ENCODE data around the gene SYNGR1.

DNA sequence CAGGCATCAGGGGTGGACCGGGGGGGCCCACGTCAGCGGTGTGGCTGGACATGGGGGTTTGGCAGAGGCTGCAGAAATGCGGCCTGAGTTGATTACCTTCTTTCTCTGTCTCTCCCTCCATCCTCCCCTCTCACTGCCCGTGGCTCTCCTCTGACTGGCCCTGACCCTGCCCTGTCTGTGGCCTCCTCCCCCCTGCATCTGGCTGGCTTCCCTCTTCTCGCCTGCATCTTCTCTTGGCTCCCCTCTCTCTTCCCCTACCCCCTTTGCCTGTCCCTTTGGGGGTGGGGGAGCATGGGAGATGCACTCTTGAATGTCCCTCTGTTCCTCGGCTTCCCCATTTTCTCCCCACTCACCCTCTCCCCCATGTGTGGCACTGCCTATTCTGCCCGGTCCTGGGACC, 25.9 kb downstream of the SYNGR1 start:
- TF ChIP-seq EZH2phosphoT487 (IDR thresholded peaks at IDR 0.05; ENCODE audit: unreplicated experiment) (no peak), POLR2AphosphoS5 (IDR thresholded peaks at IDR 0.05; ENCODE audit: low read depth) (no peak)
- TF ChIP-seq, protein P1, sequence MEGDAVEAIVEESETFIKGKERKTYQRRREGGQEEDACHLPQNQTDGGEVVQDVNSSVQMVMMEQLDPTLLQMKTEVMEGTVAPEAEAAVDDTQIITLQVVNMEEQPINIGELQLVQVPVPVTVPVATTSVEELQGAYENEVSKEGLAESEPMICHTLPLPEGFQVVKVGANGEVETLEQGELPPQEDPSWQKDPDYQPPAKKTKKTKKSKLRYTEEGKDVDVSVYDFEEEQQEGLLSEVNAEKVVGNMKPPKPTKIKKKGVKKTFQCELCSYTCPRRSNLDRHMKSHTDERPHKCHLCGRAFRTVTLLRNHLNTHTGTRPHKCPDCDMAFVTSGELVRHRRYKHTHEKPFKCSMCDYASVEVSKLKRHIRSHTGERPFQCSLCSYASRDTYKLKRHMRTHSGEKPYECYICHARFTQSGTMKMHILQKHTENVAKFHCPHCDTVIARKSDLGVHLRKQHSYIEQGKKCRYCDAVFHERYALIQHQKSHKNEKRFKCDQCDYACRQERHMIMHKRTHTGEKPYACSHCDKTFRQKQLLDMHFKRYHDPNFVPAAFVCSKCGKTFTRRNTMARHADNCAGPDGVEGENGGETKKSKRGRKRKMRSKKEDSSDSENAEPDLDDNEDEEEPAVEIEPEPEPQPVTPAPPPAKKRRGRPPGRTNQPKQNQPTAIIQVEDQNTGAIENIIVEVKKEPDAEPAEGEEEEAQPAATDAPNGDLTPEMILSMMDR (conservative IDR thresholded peaks at IDR 0.05; ENCODE audit: low read depth in 2 of 2), result no peak
- TF ChIP-seq, protein P2, sequence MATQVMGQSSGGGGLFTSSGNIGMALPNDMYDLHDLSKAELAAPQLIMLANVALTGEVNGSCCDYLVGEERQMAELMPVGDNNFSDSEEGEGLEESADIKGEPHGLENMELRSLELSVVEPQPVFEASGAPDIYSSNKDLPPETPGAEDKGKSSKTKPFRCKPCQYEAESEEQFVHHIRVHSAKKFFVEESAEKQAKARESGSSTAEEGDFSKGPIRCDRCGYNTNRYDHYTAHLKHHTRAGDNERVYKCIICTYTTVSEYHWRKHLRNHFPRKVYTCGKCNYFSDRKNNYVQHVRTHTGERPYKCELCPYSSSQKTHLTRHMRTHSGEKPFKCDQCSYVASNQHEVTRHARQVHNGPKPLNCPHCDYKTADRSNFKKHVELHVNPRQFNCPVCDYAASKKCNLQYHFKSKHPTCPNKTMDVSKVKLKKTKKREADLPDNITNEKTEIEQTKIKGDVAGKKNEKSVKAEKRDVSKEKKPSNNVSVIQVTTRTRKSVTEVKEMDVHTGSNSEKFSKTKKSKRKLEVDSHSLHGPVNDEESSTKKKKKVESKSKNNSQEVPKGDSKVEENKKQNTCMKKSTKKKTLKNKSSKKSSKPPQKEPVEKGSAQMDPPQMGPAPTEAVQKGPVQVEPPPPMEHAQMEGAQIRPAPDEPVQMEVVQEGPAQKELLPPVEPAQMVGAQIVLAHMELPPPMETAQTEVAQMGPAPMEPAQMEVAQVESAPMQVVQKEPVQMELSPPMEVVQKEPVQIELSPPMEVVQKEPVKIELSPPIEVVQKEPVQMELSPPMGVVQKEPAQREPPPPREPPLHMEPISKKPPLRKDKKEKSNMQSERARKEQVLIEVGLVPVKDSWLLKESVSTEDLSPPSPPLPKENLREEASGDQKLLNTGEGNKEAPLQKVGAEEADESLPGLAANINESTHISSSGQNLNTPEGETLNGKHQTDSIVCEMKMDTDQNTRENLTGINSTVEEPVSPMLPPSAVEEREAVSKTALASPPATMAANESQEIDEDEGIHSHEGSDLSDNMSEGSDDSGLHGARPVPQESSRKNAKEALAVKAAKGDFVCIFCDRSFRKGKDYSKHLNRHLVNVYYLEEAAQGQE (IDR thresholded peaks at IDR 0.05; ENCODE audit: unreplicated experiment), result no peak
